GM19238 (cell line): ENCODE data around the gene PRND.

Experiments used
- DNase-seq: peaks from one replicate; pipeline ENCODE4 v3.0.0; 2011; ENCODE audit warnings: low spot score; ENCODE audit not compliant: insufficient read length

The PRND gene

DNA sequence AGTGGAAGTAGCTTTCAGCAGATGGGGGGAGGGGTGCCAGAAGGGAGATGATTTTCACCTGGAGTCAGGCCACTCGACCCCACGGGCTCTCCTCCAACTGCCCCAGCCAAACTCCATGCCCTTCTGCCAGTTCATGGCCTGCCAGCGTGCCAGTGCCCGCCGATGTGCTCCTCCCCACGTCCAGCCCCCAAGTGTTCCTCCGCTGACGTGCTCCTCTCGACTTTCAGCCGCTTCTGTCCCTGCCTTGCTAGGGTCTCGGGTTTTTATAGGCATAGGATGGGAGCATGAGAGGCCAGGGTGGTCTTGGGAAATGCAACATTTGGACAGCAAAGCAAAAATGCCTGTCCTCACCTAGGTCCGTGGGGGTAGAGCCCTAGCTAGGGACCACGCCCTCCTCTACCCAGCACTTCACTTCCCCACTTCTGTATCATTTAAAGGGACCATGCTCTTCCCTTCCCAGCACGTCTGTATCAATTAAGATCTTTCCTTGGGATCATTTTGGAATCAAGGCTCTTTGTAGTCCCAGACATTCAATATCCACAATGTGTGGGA lies 54.4 kb downstream of the PRND start:
- no peak for DNase-seq
